PC-9 (cell line): ENCODE measurements around the gene CSGALNACT2. TPM values are rescaled to one million over a fixed set of nuclear protein-coding genes. Genes with fewer than 3 reads are reported as not detected.

ENCODE experiments used
- BruUV-seq: library from RNA; stranded (reverse); fragments of 400-500 nt; replicated peaks from 2 replicates; lab custom pipeline; 2021; lab: Mats Ljungman, UMichigan
- CTCF ChIA-PET: fragments of 300-600 bp; sonication (Branson Sonifier 250); formaldehyde crosslinking; loops from one replicate; lab custom pipeline; 2022; ENCODE audit warnings: antibody characterized with exemption; lab: Charles Lee
- POLR2A ChIA-PET: fragments of 300-600 bp; sonication (Branson Sonifier 250); formaldehyde crosslinking; loops from one replicate; lab custom pipeline; 2022; ENCODE audit warnings: antibody characterized with exemption; ENCODE audit not compliant: unreplicated experiment; lab: Charles Lee
- DNase-seq, 2 experiments: peaks; one replicate each; pipeline versions ENCODE4 v3.0.0 to v3.0.0-alpha.2; 2015 to 2022; ENCODE audit warnings: mixed read lengths in 1 of 2
- H2AFZ ChIP-seq: fragments of 200-600 bp; sonication (generic); 2 replicates; pipeline ENCODE4 v1.8.1; 2017; ENCODE audit warnings: antibody characterized with exemption
- H3F3A ChIP-seq: fragments of 200-600 bp; sonication (generic); 2 replicates; pipeline ENCODE4 v1.8.1; 2017; ENCODE audit warnings: antibody characterized with exemption, mild to moderate bottlenecking, low read depth; ENCODE audit not compliant: insufficient read depth
- H3K27ac ChIP-seq: fragments of 200-600 bp; sonication (generic); 2 replicates; pipeline ENCODE4 v1.6.1; 2016; ENCODE audit warnings: mixed run types
- H3K27me3 ChIP-seq: fragments of 200-600 bp; sonication (generic); 2 replicates; pipeline ENCODE4 v1.6.1; 2016; ENCODE audit warnings: low read depth, mixed run types; ENCODE audit not compliant: insufficient read depth
- H3K36me3 ChIP-seq: fragments of 200-600 bp; sonication (generic); 2 replicates; pipeline ENCODE4 v1.6.1; 2016; ENCODE audit warnings: low read depth, mixed run types
- H3K4me1 ChIP-seq: fragments of 200-600 bp; sonication (generic); replicated peaks from 2 replicates; pipeline ENCODE4 v1.6.1; 2016; ENCODE audit warnings: mixed run types; ENCODE audit not compliant: insufficient read depth
- H3K4me2 ChIP-seq: fragments of 200-600 bp; sonication (generic); 2 replicates; pipeline ENCODE4 v1.6.1; 2017; ENCODE audit warnings: mixed run types
- H3K4me3 ChIP-seq: fragments of 200-600 bp; sonication (generic); 2 replicates; pipeline ENCODE4 v1.6.1; 2016; ENCODE audit warnings: mixed run types
- H3K79me2 ChIP-seq: fragments of 200-600 bp; sonication (generic); 2 replicates; pipeline ENCODE4 v1.6.1; 2017; ENCODE audit warnings: low read depth, mixed run types
- H3K9me2 ChIP-seq: fragments of 200-600 bp; sonication (generic); 2 replicates; pipeline ENCODE4 v1.8.1; 2017; ENCODE audit warnings: mild to moderate bottlenecking; ENCODE audit not compliant: insufficient read depth
- H3K9me3 ChIP-seq: fragments of 200-600 bp; sonication (generic); 2 replicates; pipeline ENCODE4 v1.8.1; 2016; ENCODE audit warnings: low read depth; ENCODE audit not compliant: insufficient read depth
- H4K20me1 ChIP-seq: fragments of 200-600 bp; sonication (generic); 2 replicates; pipeline ENCODE4 v1.8.1; 2017; ENCODE audit not compliant: insufficient read depth
- CTCF ChIP-seq: fragments of 200-600 bp; sonication (generic); conservative IDR thresholded peaks from 2 replicates; pipeline ENCODE4 v1.6.1; 2017; ENCODE audit warnings: mixed run types, antibody characterized with exemption, mild to moderate bottlenecking, moderate library complexity
- EZH2 ChIP-seq: fragments of 200-600 bp; sonication (generic); IDR thresholded peaks from 2 replicates; pipeline ENCODE4 v1.8.0; 2017; ENCODE audit warnings: antibody characterized with exemption, low read depth
- intact Hi-C: fragments of 100-400 bp; cut with micrococcal nuclease; formaldehyde crosslinking; loops from one replicate; pipeline ENCODE4 v1.10.0; 2022; ENCODE audit not compliant: unreplicated experiment
- total RNA-seq: library from RNA; stranded (reverse); gene quantifications from 2 replicates; pipeline ENCODE4 v1.2.3, GENCODE V29; 2021

CSGALNACT2 gene
- total RNA-seq, 1 experiment from 2014 or later = 7.2 TPM

- no peaks in the 10 kb centered on the region for H3K9me2 ChIP-seq
- DNase-seq = no peak
- no peaks in the 10 kb centered on the region for H3K9me3 ChIP-seq
- peaks cover 44% of the 10 kb centered on the region; the same call in 1 of the 2 replicates for H3K27me3 ChIP-seq
- H2AFZ ChIP-seq = no peak overlapping the region
- H3K79me2 ChIP-seq = no peaks in the 10 kb centered on the region
- H3K4me1 ChIP-seq = no peaks in the 10 kb centered on the region
- ChIA-PET CTCF (no interaction called here), POLR2A (no interaction called here)
- H3K36me3 ChIP-seq = no peaks in the 10 kb centered on the region
- no peak overlapping the region for H3K4me3 ChIP-seq
- no peaks in the 10 kb centered on the region for H4K20me1 ChIP-seq
- H3K4me2 ChIP-seq = no peak overlapping the region
- H3K27ac ChIP-seq = no peak overlapping the region
- intact Hi-C loops = loop anchor here (10.0 kb wide), 2 partner anchors 105 to 345 kb away; no protein-coding TSS in a partner anchor
- no peaks in the 10 kb centered on the region; the same call in 1 of the 2 replicates for H3F3A ChIP-seq
- BruUV-seq = no TSS peak
- no peak for TF ChIP-seq CTCF
- no peak for TF ChIP-seq EZH2
Measured at GRCh38 chr10:43099928-43100327, 38.3 kb upstream of the CSGALNACT2 start.

DNA sequence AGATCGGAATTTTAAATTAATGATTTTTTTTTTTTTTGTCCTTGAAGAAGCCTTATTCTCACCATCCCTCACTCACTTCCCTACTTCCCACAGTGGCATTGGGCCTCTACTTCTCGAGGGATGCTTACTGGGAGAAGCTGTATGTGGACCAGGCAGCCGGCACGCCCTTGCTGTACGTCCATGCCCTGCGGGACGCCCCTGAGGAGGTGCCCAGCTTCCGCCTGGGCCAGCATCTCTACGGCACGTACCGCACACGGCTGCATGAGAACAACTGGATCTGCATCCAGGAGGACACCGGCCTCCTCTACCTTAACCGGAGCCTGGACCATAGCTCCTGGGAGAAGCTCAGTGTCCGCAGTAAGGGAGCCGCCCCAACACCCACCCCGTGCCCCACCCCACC lies 37.9 kb upstream of the CSGALNACT2 start:
- TF ChIP-seq CTCF = no peak
- TF ChIP-seq EZH2 = no peak
- no peak overlapping the region for H3K4me2 ChIP-seq
- no peaks in the 10 kb centered on the region for H3K79me2 ChIP-seq
- no peak for DNase-seq
- intact Hi-C loops = loop anchor here (10.0 kb wide), 1 partner anchor 104 kb away; no protein-coding TSS in a partner anchor
- no peak overlapping the region for H2AFZ ChIP-seq
- no peak overlapping the region for H3K4me3 ChIP-seq
- ChIA-PET POLR2A (no interaction called here), CTCF (no interaction called here)
- H3K9me2 ChIP-seq = no peaks in the 10 kb centered on the region
- H3K9me3 ChIP-seq = no peaks in the 10 kb centered on the region
- 0 out of 2 replicates have a peak, but pooled peaks cover 4% of the 10 kb centered on the region for H3K4me1 ChIP-seq
- H3F3A ChIP-seq = no peaks in the 10 kb centered on the region; the same call in 1 of the 2 replicates
- H3K36me3 ChIP-seq = no peaks in the 10 kb centered on the region
- no TSS peak for BruUV-seq
- H3K27ac ChIP-seq = no peak overlapping the region
- H3K27me3 ChIP-seq = peaks cover 44% of the 10 kb centered on the region; the same call in 1 of the 2 replicates
- no peaks in the 10 kb centered on the region for H4K20me1 ChIP-seq

- CTCF ChIA-PET = no interaction called here
- Histone ChIP-seq H3K4me2 (no peak overlapping the region), H3K9me2 (no peaks in the 10 kb centered on the region), H3K27me3 (peaks cover 27% of the 10 kb centered on the region; the same call in 1 of the 2 replicates), H2AFZ (no peak overlapping the region), H3K27ac (no peak overlapping the region), H3K36me3 (no peaks in the 10 kb centered on the region), H3K4me3 (no peak overlapping the region), H4K20me1 (no peaks in the 10 kb centered on the region), H3K4me1 (0 out of 2 replicates have a peak, but pooled peaks cover 4% of the 10 kb centered on the region), H3F3A (no peaks in the 10 kb centered on the region; the same call in 1 of the 2 replicates), H3K9me3 (no peaks in the 10 kb centered on the region), H3K79me2 (no peaks in the 10 kb centered on the region)
- no peak for DNase-seq
- no TSS peak for BruUV-seq
- POLR2A ChIA-PET = no interaction called here
- intact Hi-C loops = loop anchor here (10.0 kb wide), 1 partner anchor 103 kb away; no protein-coding TSS in a partner anchor
- TF ChIP-seq EZH2 (no peak), CTCF (no peak)
Measured at GRCh38 chr10:43102063-43102828, 36.0 kb upstream of the CSGALNACT2 start.
